ENCODE measurements around the gene PLA2G6.

The PLA2G6 gene

GRCh38 chr22:38068641-38069371, 112.8 kb downstream of the PLA2G6 start:
- DNase-seq, result no peak

- no peak for DNase-seq
Observed at GRCh38 chr22:38067761-38068360, 113.8 kb downstream of the PLA2G6 start.

GRCh38 chr22:38067028-38067415, 114.6 kb downstream of the PLA2G6 start:
- no peak for DNase-seq

GRCh38 chr22:38066381-38067027, 115.1 kb downstream of the PLA2G6 start:
- no peak for DNase-seq

GRCh38 chr22:38065539-38065938, 116.1 kb downstream of the PLA2G6 start:
- DNase-seq, result no peak

- DNase-seq, result no peak
Observed at GRCh38 chr22:38062791-38063190, 118.8 kb downstream of the PLA2G6 start.

All from SIG-M5 (cell line).